ENCODE results near the gene CDKN2B-AS1.

The CDKN2B-AS1 gene

DNA sequence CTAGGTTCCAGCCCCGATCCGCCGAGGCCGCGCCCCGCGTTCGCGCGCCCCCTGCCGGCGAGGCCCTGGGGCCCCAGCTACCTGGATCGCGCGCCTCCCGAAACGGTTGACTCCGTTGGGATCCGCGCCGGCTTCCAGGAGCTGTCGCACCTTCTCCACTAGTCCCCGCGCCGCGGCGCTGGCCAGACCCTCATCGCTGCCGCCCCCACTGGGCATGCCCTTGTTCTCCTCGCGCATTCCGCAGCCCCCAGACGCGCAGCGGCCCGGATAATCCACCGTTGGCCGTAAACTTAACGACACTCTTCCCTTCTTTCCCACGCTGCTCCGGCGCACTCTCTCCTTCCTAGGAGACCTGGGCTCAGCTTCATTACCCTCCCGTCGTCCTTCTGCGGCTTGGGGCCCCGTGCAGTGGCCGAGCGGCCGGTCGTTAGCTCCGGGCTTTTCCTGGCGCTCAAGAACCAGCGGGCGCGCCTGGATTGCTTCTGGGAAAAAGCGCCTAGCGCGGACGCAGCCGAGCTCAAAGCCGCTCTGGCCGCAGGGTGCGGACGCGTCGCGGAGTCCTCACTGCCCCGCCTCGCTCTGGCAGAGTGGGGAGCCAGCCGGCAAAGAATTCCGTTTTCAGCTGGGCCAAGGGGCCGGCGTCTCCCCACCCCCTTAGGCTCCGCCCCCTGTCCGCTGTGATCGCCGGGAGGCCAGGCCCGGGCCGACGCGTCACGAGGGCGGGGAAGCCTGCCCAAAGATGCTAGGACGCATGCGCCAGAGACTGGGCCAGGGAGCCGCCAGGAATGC, 14.3 kb downstream of the CDKN2B-AS1 start, which contains the start of gene CDKN2B (continued):
- TF ChIP-seq, protein P1, sequence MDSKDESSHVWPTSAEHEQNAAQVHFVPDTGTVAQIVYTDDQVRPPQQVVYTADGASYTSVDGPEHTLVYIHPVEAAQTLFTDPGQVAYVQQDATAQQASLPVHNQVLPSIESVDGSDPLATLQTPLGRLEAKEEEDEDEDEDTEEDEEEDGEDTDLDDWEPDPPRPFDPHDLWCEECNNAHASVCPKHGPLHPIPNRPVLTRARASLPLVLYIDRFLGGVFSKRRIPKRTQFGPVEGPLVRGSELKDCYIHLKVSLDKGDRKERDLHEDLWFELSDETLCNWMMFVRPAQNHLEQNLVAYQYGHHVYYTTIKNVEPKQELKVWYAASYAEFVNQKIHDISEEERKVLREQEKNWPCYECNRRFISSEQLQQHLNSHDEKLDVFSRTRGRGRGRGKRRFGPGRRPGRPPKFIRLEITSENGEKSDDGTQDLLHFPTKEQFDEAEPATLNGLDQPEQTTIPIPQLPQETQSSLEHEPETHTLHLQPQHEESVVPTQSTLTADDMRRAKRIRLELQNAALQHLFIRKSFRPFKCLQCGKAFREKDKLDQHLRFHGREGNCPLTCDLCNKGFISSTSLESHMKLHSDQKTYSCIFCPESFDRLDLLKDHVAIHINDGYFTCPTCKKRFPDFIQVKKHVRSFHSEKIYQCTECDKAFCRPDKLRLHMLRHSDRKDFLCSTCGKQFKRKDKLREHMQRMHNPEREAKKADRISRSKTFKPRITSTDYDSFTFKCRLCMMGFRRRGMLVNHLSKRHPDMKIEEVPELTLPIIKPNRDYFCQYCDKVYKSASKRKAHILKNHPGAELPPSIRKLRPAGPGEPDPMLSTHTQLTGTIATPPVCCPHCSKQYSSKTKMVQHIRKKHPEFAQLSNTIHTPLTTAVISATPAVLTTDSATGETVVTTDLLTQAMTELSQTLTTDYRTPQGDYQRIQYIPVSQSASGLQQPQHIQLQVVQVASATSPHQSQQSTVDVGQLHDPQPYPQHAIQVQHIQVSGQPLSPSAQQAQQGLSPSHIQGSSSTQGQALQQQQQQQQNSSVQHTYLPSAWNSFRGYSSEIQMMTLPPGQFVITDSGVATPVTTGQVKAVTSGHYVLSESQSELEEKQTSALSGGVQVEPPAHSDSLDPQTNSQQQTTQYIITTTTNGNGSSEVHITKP (tag by site-specific recombination; IDR thresholded peaks at IDR 0.05): no peak; the same call in 1 of the 2 replicates
- TF ChIP-seq ZNF473 (tag by site-specific recombination; IDR thresholded peaks at IDR 0.05) (no peak), PRDM6 (tag by site-specific recombination; IDR thresholded peaks at IDR 0.05) (no peak), ZNF140 (tag by site-specific recombination; IDR thresholded peaks at IDR 0.05) (no peak), ZNF776 (tag by site-specific recombination; IDR thresholded peaks at IDR 0.05; ENCODE audit: borderline replicate concordance) (no peak), ZNF792 (tag by site-specific recombination; IDR thresholded peaks at IDR 0.05) (no peak), ZBTB48 (tag by site-specific recombination; IDR thresholded peaks at IDR 0.05) (peak; percentile 63; the same call in 1 of the 2 replicates), ZNF830 (tag by site-specific recombination; IDR thresholded peaks at IDR 0.05; ENCODE audit: low read depth) (no peak), ZNF529 (tag by site-specific recombination; IDR thresholded peaks at IDR 0.05; ENCODE audit: insufficient replicate concordance) (no peak), KLF8 (tag by site-specific recombination; IDR thresholded peaks at IDR 0.05) (peak; percentile 30), KLF17 (tag by site-specific recombination; IDR thresholded peaks at IDR 0.05) (no peak; the same call in 1 of the 2 replicates), ZNF692 (tag by site-specific recombination; IDR thresholded peaks at IDR 0.05) (0 out of 2 replicates have a peak, but pooled peaks have one; percentile 45), OSR2 (tag by site-specific recombination; IDR thresholded peaks at IDR 0.05) (peak; percentile 40; the same call in 1 of the 2 replicates), HOXC10 (CRISPR knock-in tag; IDR thresholded peaks at IDR 0.05) (no peak), SCRT2 (tag by site-specific recombination; IDR thresholded peaks at IDR 0.05) (no peak), ZNF600 (tag by site-specific recombination; IDR thresholded peaks at IDR 0.05) (peak; percentile 90), ZNF747 (tag by site-specific recombination; IDR thresholded peaks at IDR 0.05) (no peak), ZNF707 (tag by site-specific recombination; IDR thresholded peaks at IDR 0.05) (no peak), ZNF114 (tag by site-specific recombination; IDR thresholded peaks at IDR 0.05) (no peak), ZNF501 (tag by site-specific recombination; IDR thresholded peaks at IDR 0.05) (peak; percentile 87), ZNF530 (tag by site-specific recombination; IDR thresholded peaks at IDR 0.05; ENCODE audit: low read depth) (no peak), ZNF18 (tag by site-specific recombination; IDR thresholded peaks at IDR 0.05) (no peak), ZNF48 (tag by site-specific recombination; IDR thresholded peaks at IDR 0.05) (no peak), GFI1B (tag by site-specific recombination; IDR thresholded peaks at IDR 0.05) (no peak)
- TF ChIP-seq, protein P2, sequence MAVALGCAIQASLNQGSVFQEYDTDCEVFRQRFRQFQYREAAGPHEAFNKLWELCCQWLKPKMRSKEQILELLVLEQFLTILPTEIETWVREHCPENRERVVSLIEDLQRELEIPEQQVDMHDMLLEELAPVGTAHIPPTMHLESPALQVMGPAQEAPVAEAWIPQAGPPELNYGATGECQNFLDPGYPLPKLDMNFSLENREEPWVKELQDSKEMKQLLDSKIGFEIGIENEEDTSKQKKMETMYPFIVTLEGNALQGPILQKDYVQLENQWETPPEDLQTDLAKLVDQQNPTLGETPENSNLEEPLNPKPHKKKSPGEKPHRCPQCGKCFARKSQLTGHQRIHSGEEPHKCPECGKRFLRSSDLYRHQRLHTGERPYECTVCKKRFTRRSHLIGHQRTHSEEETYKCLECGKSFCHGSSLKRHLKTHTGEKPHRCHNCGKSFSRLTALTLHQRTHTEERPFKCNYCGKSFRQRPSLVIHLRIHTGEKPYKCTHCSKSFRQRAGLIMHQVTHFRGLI (tag by site-specific recombination; IDR thresholded peaks at IDR 0.05): 0 out of 2 replicates have a peak, but pooled peaks have one; percentile 41
- TF ChIP-seq, protein P3, sequence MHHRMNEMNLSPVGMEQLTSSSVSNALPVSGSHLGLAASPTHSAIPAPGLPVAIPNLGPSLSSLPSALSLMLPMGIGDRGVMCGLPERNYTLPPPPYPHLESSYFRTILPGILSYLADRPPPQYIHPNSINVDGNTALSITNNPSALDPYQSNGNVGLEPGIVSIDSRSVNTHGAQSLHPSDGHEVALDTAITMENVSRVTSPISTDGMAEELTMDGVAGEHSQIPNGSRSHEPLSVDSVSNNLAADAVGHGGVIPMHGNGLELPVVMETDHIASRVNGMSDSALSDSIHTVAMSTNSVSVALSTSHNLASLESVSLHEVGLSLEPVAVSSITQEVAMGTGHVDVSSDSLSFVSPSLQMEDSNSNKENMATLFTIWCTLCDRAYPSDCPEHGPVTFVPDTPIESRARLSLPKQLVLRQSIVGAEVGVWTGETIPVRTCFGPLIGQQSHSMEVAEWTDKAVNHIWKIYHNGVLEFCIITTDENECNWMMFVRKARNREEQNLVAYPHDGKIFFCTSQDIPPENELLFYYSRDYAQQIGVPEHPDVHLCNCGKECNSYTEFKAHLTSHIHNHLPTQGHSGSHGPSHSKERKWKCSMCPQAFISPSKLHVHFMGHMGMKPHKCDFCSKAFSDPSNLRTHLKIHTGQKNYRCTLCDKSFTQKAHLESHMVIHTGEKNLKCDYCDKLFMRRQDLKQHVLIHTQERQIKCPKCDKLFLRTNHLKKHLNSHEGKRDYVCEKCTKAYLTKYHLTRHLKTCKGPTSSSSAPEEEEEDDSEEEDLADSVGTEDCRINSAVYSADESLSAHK (tag by site-specific recombination; IDR thresholded peaks at IDR 0.05): no peak; the same call in 1 of the 2 replicates
